WTC11 (cell line): ENCODE measurements around the gene ASB4. TPM values are rescaled to one million over a fixed set of nuclear protein-coding genes. Genes with fewer than 3 reads are reported as not detected.

Experiments
- ATAC-seq: fragments of 200-7000 bp; cut with Tn5 transposase; 2 replicates; pipeline ENCODE4 v1.10.0; 2021; ENCODE audit warnings: mild to moderate bottlenecking, moderate library complexity
- CTCF ChIA-PET: fragments of 300-600 bp; sonication (Branson Sonifier 250); formaldehyde crosslinking; loops from one replicate; lab custom pipeline; 2021; ENCODE audit warnings: antibody characterized with exemption; lab: Charles Lee
- POLR2A ChIA-PET: fragments of 350-600 bp; sonication (Branson Sonifier 250); formaldehyde crosslinking; loops from one replicate; lab custom pipeline; 2021; ENCODE audit warnings: antibody characterized with exemption; lab: Charles Lee
- DNase-seq: peaks from one replicate; pipeline ENCODE4 v3.0.0; 2021; ENCODE audit warnings: low spot score
- H3K27ac Mint-ChIP-seq: 2 replicates; pipeline ENCODE4 v1.8.0; 2021; ENCODE audit warnings: mixed read lengths
- H3K27me3 Mint-ChIP-seq: 2 replicates; pipeline ENCODE4 v1.8.0; 2021; ENCODE audit warnings: low read depth, mild to moderate bottlenecking, moderate library complexity, mixed read lengths
- H3K36me3 Mint-ChIP-seq: 2 replicates; pipeline ENCODE4 v1.8.0; 2021; ENCODE audit warnings: mixed read lengths
- H3K4me1 Mint-ChIP-seq: 2 replicates; pipeline ENCODE4 v1.8.0; 2022; ENCODE audit warnings: mixed read lengths
- H3K4me3 Mint-ChIP-seq: 2 replicates; pipeline ENCODE4 v1.8.0; 2021; ENCODE audit warnings: mild to moderate bottlenecking, moderate library complexity, mixed read lengths
- H3K9me3 Mint-ChIP-seq: 2 replicates; pipeline ENCODE4 v1.8.0; 2021; ENCODE audit warnings: mixed read lengths
- E2F1 ChIP-seq: sonication (generic); formaldehyde crosslinking; IDR thresholded peaks from 2 replicates; pipeline ENCODE4 v1.8.0; 2022; ENCODE audit warnings: mild to moderate bottlenecking, missing genetic modification reagents
- E2F4 ChIP-seq: sonication (generic); formaldehyde crosslinking; IDR thresholded peaks from 2 replicates; pipeline ENCODE4 v1.8.1; 2022; ENCODE audit warnings: low read depth, mild to moderate bottlenecking, moderate library complexity, missing genetic modification reagents, borderline replicate concordance
- E2F5 ChIP-seq: sonication (generic); formaldehyde crosslinking; IDR thresholded peaks from 2 replicates; pipeline ENCODE4 v1.8.1; 2022; ENCODE audit warnings: mild to moderate bottlenecking, moderate library complexity, missing genetic modification reagents
- GRHL2 ChIP-seq: fragments of 250-450 bp; sonication (Bioruptor Pico); IDR thresholded peaks from 2 replicates; pipeline ENCODE4 v1.8.0; 2022; ENCODE audit warnings: mild to moderate bottlenecking, moderate library complexity; ENCODE audit not compliant: insufficient replicate concordance, severe bottlenecking
- HMGA2 ChIP-seq: fragments of 250-450 bp; sonication (Bioruptor Pico); IDR thresholded peaks from 2 replicates; pipeline ENCODE4 v1.4.0; 2021; ENCODE audit warnings: mild to moderate bottlenecking, moderate library complexity
- HMGXB4 ChIP-seq: sonication (generic); formaldehyde crosslinking; IDR thresholded peaks from 2 replicates; pipeline ENCODE4 v1.8.1; 2023; ENCODE audit warnings: mild to moderate bottlenecking, moderate library complexity, missing genetic modification reagents
- JAZF1 ChIP-seq: fragments of 250-450 bp; sonication (Bioruptor Pico); IDR thresholded peaks from 2 replicates; pipeline ENCODE4 v1.9.0; 2021; ENCODE audit warnings: moderate library complexity, mild to moderate bottlenecking, inconsistent platforms
- JUN ChIP-seq: sonication (generic); formaldehyde crosslinking; IDR thresholded peaks from 2 replicates; pipeline ENCODE4 v1.8.0; 2023; ENCODE audit warnings: mild to moderate bottlenecking, missing genetic modification reagents
- MXD4 ChIP-seq: fragments of 250-450 bp; sonication (Bioruptor Pico); IDR thresholded peaks from 2 replicates; pipeline ENCODE4 v1.8.0; 2021; ENCODE audit warnings: mild to moderate bottlenecking, moderate library complexity, borderline replicate concordance
- NFE2L1 ChIP-seq: sonication (generic); formaldehyde crosslinking; IDR thresholded peaks from 2 replicates; pipeline ENCODE4 v1.8.1; 2023; ENCODE audit warnings: missing genetic modification reagents
- NFYB ChIP-seq: sonication (generic); formaldehyde crosslinking; conservative IDR thresholded peaks from 2 replicates; pipeline ENCODE4 v1.8.0; 2022; ENCODE audit warnings: low read depth, missing genetic modification reagents
- PREB ChIP-seq: sonication (generic); formaldehyde crosslinking; IDR thresholded peaks from 2 replicates; pipeline ENCODE4 v1.8.1; 2022; ENCODE audit warnings: mild to moderate bottlenecking, missing genetic modification reagents, moderate library complexity, borderline replicate concordance
- SMAD4 ChIP-seq: sonication (generic); formaldehyde crosslinking; IDR thresholded peaks from 2 replicates; pipeline ENCODE4 v1.8.0; 2022; ENCODE audit warnings: mild to moderate bottlenecking, missing genetic modification reagents
- TEAD1 ChIP-seq: sonication (generic); formaldehyde crosslinking; IDR thresholded peaks from 2 replicates; pipeline ENCODE4 v1.8.0; 2022; ENCODE audit warnings: mild to moderate bottlenecking, missing genetic modification reagents
- USF2 ChIP-seq: sonication (generic); formaldehyde crosslinking; IDR thresholded peaks from 2 replicates; pipeline ENCODE4 v1.8.1; 2023; ENCODE audit warnings: mild to moderate bottlenecking, missing genetic modification reagents, moderate library complexity
- ZBTB21 ChIP-seq: sonication (generic); formaldehyde crosslinking; IDR thresholded peaks from 2 replicates; pipeline ENCODE4 v1.8.1; 2023; ENCODE audit warnings: mild to moderate bottlenecking, missing genetic modification reagents, borderline replicate concordance
- ZNF121 ChIP-seq: sonication (generic); formaldehyde crosslinking; IDR thresholded peaks from 2 replicates; pipeline ENCODE4 v1.8.0; 2023; ENCODE audit warnings: missing genetic modification reagents
- ZNF671 ChIP-seq: fragments of 250-450 bp; sonication (Bioruptor Pico); IDR thresholded peaks from 2 replicates; pipeline ENCODE4 v1.8.0; 2021; ENCODE audit warnings: mild to moderate bottlenecking
- total RNA-seq: library from RNA; stranded (reverse); gene quantifications from 3 replicates; pipeline ENCODE4 v1.2.3, GENCODE V29; 2021

ASB4 gene
- total RNA-seq, 1 experiment from 2014 or later = not detected

GRCh38 chr7:95544171-95544570 lies 58.4 kb downstream of the ASB4 start (continued):
- no peak for TF ChIP-seq ZNF121 (CRISPR knock-in tag)
- no peak for TF ChIP-seq E2F1 (CRISPR knock-in tag)

- H3K27ac Mint-ChIP-seq = no peak overlapping the region
- H3K4me1 Mint-ChIP-seq = peaks cover 3% of the 10 kb centered on the region
- no peak overlapping the region for H3K4me3 Mint-ChIP-seq
- POLR2A ChIA-PET = no interaction called here
- H3K27me3 Mint-ChIP-seq = no peaks in the 10 kb centered on the region
- H3K9me3 Mint-ChIP-seq = no peaks in the 10 kb centered on the region
- no peak for DNase-seq
- CTCF ChIA-PET = interaction anchor here (0.5 to 4.5 kb wide), 23 partner anchors 9 to 1637 kb away, joined by 3 to 68 read pairs (median 4); partner anchors contain the start of genes PDK4 and PON3
- H3K36me3 Mint-ChIP-seq = no peaks in the 10 kb centered on the region
- TF ChIP-seq NFE2L1 (CRISPR knock-in tag) (no peak), GRHL2 (no peak), JAZF1 (CRISPR knock-in tag) (no peak), PREB (no peak), JUN (CRISPR knock-in tag) (no peak), USF2 (CRISPR knock-in tag) (no peak), E2F5 (no peak), HMGA2 (CRISPR knock-in tag) (no peak), ZBTB21 (no peak), SMAD4 (no peak), HMGXB4 (CRISPR knock-in tag) (no peak), ZNF121 (CRISPR knock-in tag) (no peak), E2F4 (CRISPR knock-in tag) (no peak), NFYB (no peak), ZNF671 (CRISPR knock-in tag) (no peak), TEAD1 (CRISPR knock-in tag) (no peak), MXD4 (CRISPR knock-in tag) (no peak)
- TF ChIP-seq, all 79 proteins: peak for 0
- ATAC-seq = peak; percentile 92
Observed at GRCh38 chr7:95545007-95545615, 59.4 kb downstream of the ASB4 start.
